Panc1 (cell line): ENCODE measurements around the gene GUCY1B1. TPM values are rescaled to one million over a fixed set of nuclear protein-coding genes. Genes with fewer than 3 reads are reported as not detected.

Experiments used
- ATAC-seq: fragments of 200-7000 bp; cut with Tn5 transposase; 2 replicates; pipeline ENCODE4 v1.9.1; 2020; ENCODE audit warnings: mild to moderate bottlenecking, moderate library complexity
- BruUV-seq: library from RNA; stranded (reverse); fragments of 400-500 nt; replicated peaks from 2 replicates; lab custom pipeline; 2021; lab: Mats Ljungman, UMichigan
- CTCF ChIA-PET: fragments of 300-600 bp; sonication (Branson Sonifier 250); formaldehyde crosslinking; loops from one replicate; lab custom pipeline; 2022; ENCODE audit warnings: antibody characterized with exemption; lab: Charles Lee
- POLR2A ChIA-PET: fragments of 300-600 bp; sonication (Branson Sonifier 250); formaldehyde crosslinking; loops from one replicate; lab custom pipeline; 2022; ENCODE audit warnings: antibody characterized with exemption; lab: Charles Lee
- DNase-seq: peaks from one replicate; pipeline ENCODE4 v3.0.0-alpha.2; 2010; ENCODE audit warnings: low read depth, low spot score
- H3K27ac ChIP-seq: 2 replicates; pipeline ENCODE4 v1.5.1; 2011; ENCODE audit warnings: mild to moderate bottlenecking, low read length, inconsistent platforms
- H3K27me3 ChIP-seq: fragments of 200-500 bp; sonication (Bioruptor generic); 2 replicates; pipeline ENCODE4 v1.6.0; 2014; ENCODE audit warnings: low read length, inconsistent platforms; ENCODE audit not compliant: control insufficient read depth, insufficient read depth
- H3K36me3 ChIP-seq: fragments of 200-500 bp; sonication (Bioruptor generic); 2 replicates; pipeline ENCODE4 v1.5.1; 2014; ENCODE audit warnings: inconsistent platforms, mild to moderate bottlenecking, low read length, moderate library complexity; ENCODE audit not compliant: control insufficient read depth, insufficient read depth
- H3K4me1 ChIP-seq: 2 replicates; pipeline ENCODE4 v1.5.1; 2011; ENCODE audit warnings: inconsistent platforms, mild to moderate bottlenecking, low read length, moderate library complexity; ENCODE audit not compliant: control insufficient read depth, insufficient read depth
- H3K4me3 ChIP-seq, 2 experiments: 2 replicates each; pipeline ENCODE4 v1.5.1; 2011 to 2012; ENCODE audit warnings: low read depth in 2 of 2, low read length in 2 of 2, mild to moderate bottlenecking in 2 of 2, inconsistent platforms in 1 of 2, moderate library complexity in 1 of 2
- H3K9me3 ChIP-seq: fragments of 200-500 bp; sonication (Bioruptor generic); 2 replicates; pipeline ENCODE4 v1.5.1; 2014; ENCODE audit warnings: low read depth, mild to moderate bottlenecking, inconsistent platforms, low read length, moderate library complexity; ENCODE audit not compliant: control insufficient read depth, insufficient read depth
- POLR2AphosphoS5 ChIP-seq: IDR thresholded peaks from 2 replicates; pipeline ENCODE4 v1.6.1; 2012; ENCODE audit warnings: mild to moderate bottlenecking, low read depth, low read length, moderate library complexity
- REST ChIP-seq, 2 experiments: IDR thresholded peaks; 2 replicates each; pipeline ENCODE4 v1.6.1; 2011 to 2012; ENCODE audit warnings: low read depth in 2 of 2, control low read depth in 1 of 2, low read length in 1 of 2, mild to moderate bottlenecking in 1 of 2, moderate library complexity in 1 of 2; ENCODE audit not compliant: insufficient read depth in 1 of 2
- SIN3A ChIP-seq: IDR thresholded peaks from 2 replicates; pipeline ENCODE4 v1.6.1; 2012; ENCODE audit warnings: low read depth, mild to moderate bottlenecking, low read length, moderate library complexity, borderline replicate concordance; ENCODE audit not compliant: insufficient read depth
- TCF7L2 ChIP-seq: IDR thresholded peaks from 2 replicates; pipeline ENCODE4 v1.6.1; 2011; ENCODE audit warnings: mild to moderate bottlenecking, low read depth, low read length, inconsistent platforms
- in situ Hi-C: cut with HindIII; loops from 2 replicates; pipeline ENCODE4 v1.10.0; 2016; ENCODE audit warnings: low sequenced_read_pairs, low pct_unique_long_range_greater_than_20kb
- intact Hi-C: fragments of 100-400 bp; cut with micrococcal nuclease; formaldehyde crosslinking; loops from one replicate; pipeline ENCODE4 v1.10.0; 2022; ENCODE audit not compliant: unreplicated experiment
- total RNA-seq: library from RNA; stranded (reverse); gene quantifications from one replicate; pipeline ENCODE4 v1.2.1, GENCODE V29; 2021; ENCODE audit not compliant: unreplicated experiment
- TF ChIP-seq, protein P1 (sequence below): fragments of 450-650 bp; IDR thresholded peaks from 2 replicates; pipeline ENCODE4 v1.5.1; 2017; ENCODE audit warnings: mild to moderate bottlenecking

Gene GUCY1B1
- total RNA-seq, 1 experiment from 2014 or later: 0.36 TPM

DNA sequence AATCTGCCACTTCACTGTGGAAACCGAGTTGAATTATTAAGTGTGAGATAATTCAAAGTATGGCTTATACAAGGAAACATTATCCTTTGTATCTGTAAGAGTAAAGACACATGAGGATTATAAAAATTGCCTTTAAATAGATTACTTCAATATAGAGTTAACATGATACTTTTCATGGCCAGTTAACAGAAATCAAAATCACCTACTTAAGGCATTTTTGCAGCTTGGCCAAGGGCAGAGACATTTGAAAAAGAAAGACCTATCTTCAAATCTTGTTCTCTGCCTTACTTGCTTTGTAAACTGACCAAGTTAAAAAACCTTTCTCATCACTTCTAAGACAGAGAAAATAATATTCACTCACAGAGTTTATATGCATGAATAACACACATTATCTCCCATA is 44.9 kb upstream of the GUCY1B1 start:
- no TSS peak for BruUV-seq
- ChIA-PET POLR2A (no interaction called here), CTCF (no interaction called here)
- in situ Hi-C loops (no loop called here), intact Hi-C loops (no loop called here)
- Histone ChIP-seq H3K9me3 (no peaks in the 10 kb centered on the region), H3K4me3 (no peak overlapping the region), H3K27me3 (no peaks in the 10 kb centered on the region), H3K36me3 (no peaks in the 10 kb centered on the region), H3K27ac (no peak overlapping the region), H3K4me1 (no peaks in the 10 kb centered on the region)
- no peak for ATAC-seq
- DNase-seq: no peak
- TF ChIP-seq SIN3A (no peak), REST (IDR thresholded peaks at IDR 0.05; ENCODE audit: insufficient read depth in 1 of 2, low read depth in 2 of 2, low read length in 1 of 2) (no peak), POLR2AphosphoS5 (no peak), TCF7L2 (no peak)
- TF ChIP-seq, protein P1, sequence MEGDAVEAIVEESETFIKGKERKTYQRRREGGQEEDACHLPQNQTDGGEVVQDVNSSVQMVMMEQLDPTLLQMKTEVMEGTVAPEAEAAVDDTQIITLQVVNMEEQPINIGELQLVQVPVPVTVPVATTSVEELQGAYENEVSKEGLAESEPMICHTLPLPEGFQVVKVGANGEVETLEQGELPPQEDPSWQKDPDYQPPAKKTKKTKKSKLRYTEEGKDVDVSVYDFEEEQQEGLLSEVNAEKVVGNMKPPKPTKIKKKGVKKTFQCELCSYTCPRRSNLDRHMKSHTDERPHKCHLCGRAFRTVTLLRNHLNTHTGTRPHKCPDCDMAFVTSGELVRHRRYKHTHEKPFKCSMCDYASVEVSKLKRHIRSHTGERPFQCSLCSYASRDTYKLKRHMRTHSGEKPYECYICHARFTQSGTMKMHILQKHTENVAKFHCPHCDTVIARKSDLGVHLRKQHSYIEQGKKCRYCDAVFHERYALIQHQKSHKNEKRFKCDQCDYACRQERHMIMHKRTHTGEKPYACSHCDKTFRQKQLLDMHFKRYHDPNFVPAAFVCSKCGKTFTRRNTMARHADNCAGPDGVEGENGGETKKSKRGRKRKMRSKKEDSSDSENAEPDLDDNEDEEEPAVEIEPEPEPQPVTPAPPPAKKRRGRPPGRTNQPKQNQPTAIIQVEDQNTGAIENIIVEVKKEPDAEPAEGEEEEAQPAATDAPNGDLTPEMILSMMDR: no peak

- TF ChIP-seq POLR2AphosphoS5 (no peak), TCF7L2 (no peak), REST (IDR thresholded peaks at IDR 0.05; ENCODE audit: insufficient read depth in 1 of 2, low read depth in 2 of 2, low read length in 1 of 2) (no peak), SIN3A (no peak)
- TF ChIP-seq, protein P1: no peak
- no peaks in the 10 kb centered on the region for H3K36me3 ChIP-seq
- H3K4me1 ChIP-seq: no peaks in the 10 kb centered on the region
- no peaks in the 10 kb centered on the region for H3K9me3 ChIP-seq
- no TSS peak for BruUV-seq
- in situ Hi-C loops: no loop called here
- no peak overlapping the region for H3K4me3 ChIP-seq
- H3K27ac ChIP-seq: no peak overlapping the region
- H3K27me3 ChIP-seq: no peaks in the 10 kb centered on the region
- ChIA-PET POLR2A (no interaction called here), CTCF (no interaction called here)
- intact Hi-C loops: no loop called here
- no peak for ATAC-seq
- no peak for DNase-seq
These were observed 36.5 kb upstream of the GUCY1B1 start for GRCh38 chr4:155722336-155722735.
